Right lobe of liver (tissue), 6 donors: ENCODE results near the gene IL19. TPM values are rescaled to one million over a fixed set of nuclear protein-coding genes. Genes with fewer than 3 reads are reported as not detected.

Experiments used
- ATAC-seq, 4 donors: fragments of 200-7000 bp; cut with Tn5 transposase; one replicate each; pipeline ENCODE4 v1.9.1; 2020; ENCODE audit warnings: mild to moderate bottlenecking in 4 of 4, moderate library complexity in 4 of 4
- DNase-seq, 3 donors: peaks; one replicate each; pipeline ENCODE4 v3.0.0-alpha.2; 2020
- H3K27ac ChIP-seq, 3 donors: fragments of 200-600 bp; one replicate each; pipeline ENCODE4 v1.8.0; 2022
- H3K27me3 ChIP-seq, 2 donors: fragments of 200-600 bp; one replicate each; pipeline ENCODE4 v1.8.0; 2022
- H3K36me3 ChIP-seq, 4 donors: fragments of 200-600 bp; sonication (generic) in 1 of 4; one replicate each; pipeline versions ENCODE4 v1.5.1 to v1.8.0; 2017 to 2022; ENCODE audit warnings: control low read depth in 1 of 4
- H3K4me1 ChIP-seq, 4 donors: fragments of 200-600 bp; sonication (generic) in 1 of 4; one replicate each; pipeline versions ENCODE4 v1.5.1 to v1.8.0; 2017 to 2022; ENCODE audit warnings: control low read depth in 1 of 4
- H3K4me3 ChIP-seq, 3 donors: fragments of 200-600 bp; one replicate each; pipeline ENCODE4 v1.8.0; 2022
- H3K9me3 ChIP-seq, 4 donors: fragments of 200-600 bp; sonication (generic) in 1 of 4; one replicate each; pipeline versions ENCODE4 v1.5.1 to v1.8.0; 2017 to 2022; ENCODE audit warnings: control low read depth in 1 of 4
- CTCF ChIP-seq, 4 donors: fragments of 200-600 bp in 3 of 4; fragments of 450-650 bp in 1 of 4; IDR thresholded peaks; one replicate each; pipeline versions ENCODE4 v1.5.1 to v1.8.0; 2016 to 2022; ENCODE audit warnings: antibody characterized with exemption in 4 of 4, mild to moderate bottlenecking in 2 of 4
- POLR2A ChIP-seq: fragments of 450-650 bp; IDR thresholded peaks from one replicate; pipeline ENCODE4 v1.6.1; 2017; ENCODE audit warnings: antibody characterized with exemption, mild to moderate bottlenecking
- WGBS: methylation state at CpG from one replicate; pipeline ENCODE4 v1.1.6; 2018; ENCODE audit warnings: low coverage, low lambda C conversion rate; ENCODE audit not compliant: insufficient coverage; ENCODE audit errors: missing lambda C conversion rate; 5-methylcytosine and 5-hydroxymethylcytosine counted together
- intact Hi-C, 2 donors: fragments of 100-400 bp; cut with DNase I; formaldehyde crosslinking; loops; one replicate each; pipeline versions ENCODE4 v1.11.2 to v1.14.1; 2022
- total RNA-seq, 6 experiments: library from RNA; depleted of rRNA in 2 of 6; stranded (reverse); fragments of >200 nt in 2 of 6; fragmentation: NEBNext Ultra II Directional in 3 of 6; extraction: Animal tissue kit (Norgen Biotek cat#: 25700) in 3 of 6; gene quantifications; one replicate each; pipeline versions ENCODE4 v1.1.0 to v1.2.4, GENCODE V29; 2016 to 2023
- donor health status: DM: no; HTN: yes; CAD: no.
- donor health status: DM: no; HTN: no; CAD: no.
- donor health status: DM: no; HTN: no; CAD: no.
- donor health status: DM: no; HTN: yes; CAD: no.
- donor health status: DM: no; HTN: yes; CAD: no.

Gene IL19
- total RNA-seq, 6 experiments from 2014 or later, result not detected

GRCh38 chr1:206792939-206793607 lies 22.5 kb downstream of the IL19 start:
- Histone ChIP-seq H3K9me3 (no peaks in the 10 kb centered on the region), H3K27me3 (no peaks in the 10 kb centered on the region), H3K36me3 (no peaks in the 10 kb centered on the region), H3K27ac (no peak overlapping the region), H3K4me1 (no peaks in the 10 kb centered on the region), H3K4me3 (no peak overlapping the region)
- ATAC-seq, result no peak
- DNase-seq, result no peak
- intact Hi-C loops, result no loop called here
- WGBS, result 100% methylated on average over 1 of the region's 16 CpGs
- TF ChIP-seq CTCF (IDR thresholded peaks at IDR 0.05) (no peak), POLR2A (no peak)

- DNase-seq, result no peak
- Histone ChIP-seq H3K9me3 (no peaks in the 10 kb centered on the region), H3K4me1 (no peaks in the 10 kb centered on the region), H3K4me3 (no peak overlapping the region), H3K27ac (no peak overlapping the region), H3K36me3 (no peaks in the 10 kb centered on the region), H3K27me3 (no peaks in the 10 kb centered on the region)
- ATAC-seq, result no peak
- TF ChIP-seq CTCF (IDR thresholded peaks at IDR 0.05), result no peak
- TF ChIP-seq POLR2A, result no peak
- 54% methylated on average over 6 of the region's 7 CpGs for WGBS
- intact Hi-C loops, result no loop called here
These were observed 23.0 kb downstream of the IL19 start for GRCh38 chr1:206793620-206794019.

GRCh38 chr1:206794294-206794908 lies 23.8 kb downstream of the IL19 start:
- WGBS, result 78% methylated on average over 11 of the region's 11 CpGs
- no peak for DNase-seq
- ATAC-seq, result no peak
- intact Hi-C loops, result no loop called here
- TF ChIP-seq CTCF (IDR thresholded peaks at IDR 0.05) (no peak), POLR2A (no peak)
- Histone ChIP-seq H3K27me3 (no peaks in the 10 kb centered on the region), H3K27ac (no peak overlapping the region), H3K4me1 (no peaks in the 10 kb centered on the region), H3K9me3 (no peaks in the 10 kb centered on the region), H3K36me3 (no peaks in the 10 kb centered on the region), H3K4me3 (no peak overlapping the region)

GRCh38 chr1:206796116-206796515 lies 25.5 kb downstream of the IL19 start:
- WGBS, result 88% methylated on average over 1 of the region's 3 CpGs
- TF ChIP-seq POLR2A (no peak), CTCF (IDR thresholded peaks at IDR 0.05) (no peak)
- no peak for ATAC-seq
- no peaks in the 10 kb centered on the region for H3K9me3 ChIP-seq
- no peaks in the 10 kb centered on the region for H3K27me3 ChIP-seq
- intact Hi-C loops, result no loop called here
- H3K4me1 ChIP-seq, result no peaks in the 10 kb centered on the region
- no peak overlapping the region for H3K4me3 ChIP-seq
- no peak for DNase-seq
- no peaks in the 10 kb centered on the region for H3K36me3 ChIP-seq
- H3K27ac ChIP-seq, result no peak overlapping the region
